GM18867 (cell line): ENCODE data around the gene LYRM1.
A peak's percentile ranks its signal among the peaks of the same experiment; 100 is the strongest.
"Not testable (repeated sequence)": the region's sequence is repeated elsewhere in the genome, so short reads cannot be mapped to it uniquely, and the experiment has no call there.

Experiments used
- ATAC-seq: cut with Tn5 transposase; IDR thresholded peaks from one replicate; pipeline ENCODE4 v1.9.1; 2021; ENCODE audit warnings: mild to moderate bottlenecking, moderate library complexity; ENCODE audit not compliant: unreplicated experiment

Gene LYRM1

GRCh38 chr16:20900299-20901067 is at the start of gene LYRM1, which contains the start of gene DCUN1D3:
LYRM1 (plus strand) TSS chr16:20900771; CDS start chr16:20915556, 14,785 bp downstream.
DCUN1D3 (minus strand) TSS chr16:20900358; CDS start chr16:20862538, 37,820 bp downstream.
- ATAC-seq, result peak; percentile 74

GRCh38 chr16:20850981-20851380 is 49.6 kb upstream of the LYRM1 start:
- no peak for ATAC-seq

DNA sequence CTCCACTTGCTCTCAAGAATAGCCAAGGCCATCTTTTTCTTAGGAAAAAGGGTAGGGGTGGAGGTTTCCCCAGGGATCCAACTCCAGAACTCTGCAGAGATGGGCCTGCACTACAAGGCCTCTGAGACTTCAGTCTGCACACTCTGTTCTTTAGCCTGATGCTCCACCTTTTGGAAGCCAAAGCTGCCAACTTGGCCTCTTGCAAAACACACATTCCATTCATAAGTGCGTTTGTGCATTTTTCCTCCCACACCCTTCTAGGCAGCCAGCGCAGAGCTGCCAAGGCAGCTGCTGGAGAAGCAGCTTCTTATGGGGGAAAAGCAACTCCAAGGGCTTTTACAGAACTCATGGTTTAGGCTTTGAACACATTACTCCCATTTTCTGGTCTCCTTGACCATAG is 49.0 kb upstream of the LYRM1 start:
- ATAC-seq, result no peak

- ATAC-seq, result no peak
Measured at GRCh38 chr16:20853143-20853542, 47.4 kb upstream of the LYRM1 start.

DNA sequence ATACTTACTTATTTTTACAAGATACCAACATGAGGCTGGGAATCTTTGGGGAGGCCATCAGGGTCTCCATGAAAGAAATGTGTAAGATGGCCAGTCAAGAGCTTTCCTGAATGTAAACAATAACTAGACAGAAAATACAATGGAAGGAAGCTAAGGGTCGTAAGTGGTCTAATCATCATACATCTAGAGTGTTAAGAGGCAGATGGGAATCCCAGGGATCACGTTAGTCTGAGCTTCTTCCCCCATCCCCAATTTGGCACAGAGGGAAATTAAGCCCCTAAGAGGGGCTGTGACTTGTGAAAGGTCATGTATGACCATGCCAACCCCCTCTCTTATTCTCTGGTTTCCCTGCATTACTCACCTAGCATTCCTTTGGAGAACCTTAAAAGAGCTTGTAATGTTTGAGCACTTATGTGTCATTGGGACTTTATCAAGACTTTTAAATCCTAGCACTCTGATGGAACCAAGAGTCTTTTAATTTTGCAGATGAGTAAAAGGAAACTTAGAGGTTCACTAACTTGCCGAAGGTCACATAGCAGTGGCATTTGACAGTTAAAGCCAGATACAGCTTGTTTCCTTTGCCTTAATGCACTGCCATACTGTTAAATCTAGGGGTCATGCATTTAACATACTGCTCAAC is 46.5 kb upstream of the LYRM1 start:
- ATAC-seq, result no peak

GRCh38 chr16:20854963-20855362 is 45.6 kb upstream of the LYRM1 start:
- no peak for ATAC-seq

DNA sequence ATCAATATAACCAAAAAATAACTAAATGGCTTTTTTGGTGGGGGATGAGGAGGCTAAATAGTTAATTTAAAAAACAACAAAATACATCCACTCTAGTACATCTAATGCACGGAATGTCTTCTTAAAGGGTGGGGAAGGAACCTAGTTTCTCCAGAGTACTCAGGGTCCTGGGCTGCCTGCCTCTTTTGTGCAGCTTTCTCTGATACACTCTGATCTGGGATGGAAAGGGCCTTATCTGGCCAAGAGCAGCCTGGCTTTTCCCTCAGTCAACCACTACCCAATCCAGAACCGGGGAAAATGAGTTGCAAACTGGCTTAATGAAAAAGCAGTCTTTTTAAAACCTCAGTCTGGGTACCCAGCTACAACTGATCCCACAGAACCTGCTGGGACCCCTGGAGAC is 43.3 kb upstream of the LYRM1 start:
- ATAC-seq, result no peak

DNA sequence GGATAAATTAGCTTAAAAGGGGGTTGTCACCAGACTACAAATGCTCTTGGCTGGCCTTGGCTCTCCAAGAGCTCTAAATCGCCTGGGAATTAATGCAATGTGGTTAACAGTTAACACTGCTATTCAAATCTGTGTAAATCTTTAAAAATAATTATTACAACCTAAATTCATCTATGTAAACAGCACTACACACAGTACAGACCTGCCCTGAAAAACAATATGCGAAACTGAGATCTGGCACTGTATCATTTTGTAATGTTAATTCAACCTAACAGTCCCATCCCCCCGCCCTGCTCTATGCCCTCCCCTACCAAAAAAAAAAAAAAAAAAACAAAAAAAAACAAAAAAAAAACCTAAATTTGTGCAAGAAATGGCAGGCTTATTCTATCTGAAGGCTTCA is 41.3 kb upstream of the LYRM1 start:
- ATAC-seq, result no peak

DNA sequence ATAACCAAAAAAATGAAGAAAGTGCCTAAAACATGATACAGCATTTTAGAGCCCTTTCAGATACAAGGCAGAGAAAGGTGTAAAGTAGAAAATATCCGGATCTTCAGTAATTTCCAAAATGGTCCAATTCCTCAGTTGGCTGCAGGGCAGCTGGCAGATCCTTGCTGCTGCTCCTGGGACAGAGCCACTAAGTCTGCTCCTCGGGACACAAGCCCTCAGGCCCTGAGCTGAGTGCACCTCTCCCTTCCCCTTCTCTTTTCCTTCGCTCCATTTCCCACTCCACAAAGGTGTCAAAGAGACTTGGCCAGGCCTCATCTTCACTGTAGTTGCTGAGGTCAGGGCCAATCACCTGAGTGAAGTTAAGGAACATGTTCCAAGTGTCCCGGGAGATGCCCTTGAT is 40.9 kb upstream of the LYRM1 start:
- no peak for ATAC-seq

DNA sequence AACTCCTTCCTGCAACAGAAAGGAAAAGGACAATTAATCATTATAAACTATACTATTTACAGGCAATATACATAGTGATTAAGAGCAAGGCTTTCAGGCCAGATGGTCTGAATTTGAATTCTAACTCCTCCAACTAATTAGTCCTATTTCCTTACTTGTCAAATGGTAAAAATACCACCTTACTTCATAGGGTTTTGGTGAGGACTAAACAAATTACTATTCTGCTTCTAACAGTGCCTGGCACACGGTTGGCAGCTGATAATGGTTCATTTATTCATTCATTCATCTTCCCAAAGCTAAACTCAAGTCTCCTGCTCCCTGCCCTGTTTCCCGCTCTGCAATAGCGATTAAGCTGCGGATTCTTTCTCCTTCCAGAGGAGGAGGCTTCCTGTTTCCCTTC is 40.2 kb upstream of the LYRM1 start:
- no peak for ATAC-seq

- not testable (repeated sequence) for ATAC-seq
Measured at GRCh38 chr16:20860995-20861394, 39.6 kb upstream of the LYRM1 start.

GRCh38 chr16:20862162-20862960 is 38.2 kb upstream of the LYRM1 start:
- no peak for ATAC-seq

DNA sequence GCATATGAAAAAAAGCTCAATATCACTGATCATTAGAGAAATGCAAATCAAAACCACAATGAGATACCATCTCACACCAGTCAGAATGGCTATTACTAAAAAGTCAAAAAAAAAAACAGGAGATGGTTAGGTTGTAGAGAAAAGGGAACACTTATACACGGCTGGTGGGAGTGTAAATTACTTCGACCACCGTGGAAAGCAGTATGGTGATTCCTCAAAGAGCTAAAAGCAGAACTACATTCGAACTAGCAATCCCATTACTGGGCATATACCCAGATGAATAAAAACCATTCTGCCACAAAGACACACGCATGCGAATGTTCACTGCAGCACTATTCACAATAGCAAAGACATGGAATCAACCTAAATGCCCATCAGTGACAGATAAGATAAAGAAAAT is 36.2 kb upstream of the LYRM1 start:
- not testable (repeated sequence) for ATAC-seq

DNA sequence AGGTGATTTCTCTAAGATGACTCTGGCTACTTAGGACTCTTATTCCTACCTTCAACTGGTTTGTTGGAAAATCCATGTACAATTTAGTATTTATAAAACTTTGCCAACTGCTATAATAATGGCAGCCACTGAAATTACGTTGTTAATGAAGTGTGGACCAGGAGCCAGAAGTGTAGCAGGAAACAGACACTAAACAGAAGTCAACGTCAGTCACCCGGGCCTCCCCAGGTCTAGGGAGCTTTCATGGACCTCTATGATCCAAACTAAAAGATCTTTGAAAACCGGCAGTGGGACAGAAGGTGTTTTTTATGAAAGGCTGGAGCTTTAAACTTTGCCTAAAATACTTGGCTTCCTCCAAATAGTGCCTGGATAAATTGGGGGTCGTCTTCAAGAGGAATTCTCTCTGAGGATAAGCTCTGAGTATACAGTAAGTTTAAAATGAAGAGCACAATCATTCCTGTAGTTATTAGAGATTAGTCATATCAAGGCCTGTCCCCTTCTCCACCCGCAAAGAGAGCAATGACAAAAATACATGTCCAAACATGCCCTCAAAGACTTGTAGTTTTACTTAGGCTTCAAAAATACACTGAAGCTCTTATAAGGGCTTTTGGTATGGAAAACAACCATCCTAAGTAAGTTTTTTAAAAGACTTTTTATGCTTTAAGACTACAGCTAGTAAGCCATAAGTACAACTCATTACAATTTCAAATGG is 35.0 kb upstream of the LYRM1 start:
- peak; percentile 61 for ATAC-seq

- ATAC-seq, result peak; percentile 17
Measured at GRCh38 chr16:20866145-20866772, 34.3 kb upstream of the LYRM1 start.

- no peak for ATAC-seq
Measured at GRCh38 chr16:20866801-20867200, 33.8 kb upstream of the LYRM1 start.

DNA sequence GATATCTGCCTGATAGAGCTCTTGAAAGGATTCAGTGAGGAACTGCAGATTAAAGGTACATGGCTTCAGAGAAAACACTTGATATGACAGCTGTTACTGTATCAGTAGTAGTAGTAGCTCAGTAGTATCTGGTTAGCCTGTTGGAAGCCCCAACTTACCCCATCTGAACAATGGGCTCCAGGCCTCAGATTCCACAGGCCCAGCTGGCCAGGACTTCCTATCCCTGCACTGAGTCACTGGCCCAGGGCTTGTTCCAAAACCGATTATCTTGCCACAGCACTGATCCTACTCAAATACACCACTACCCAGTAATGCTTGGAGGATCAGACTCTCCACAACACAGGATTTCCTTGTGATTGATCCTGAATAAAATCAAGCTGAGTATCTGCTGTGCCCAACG is 33.0 kb upstream of the LYRM1 start:
- no peak for ATAC-seq

DNA sequence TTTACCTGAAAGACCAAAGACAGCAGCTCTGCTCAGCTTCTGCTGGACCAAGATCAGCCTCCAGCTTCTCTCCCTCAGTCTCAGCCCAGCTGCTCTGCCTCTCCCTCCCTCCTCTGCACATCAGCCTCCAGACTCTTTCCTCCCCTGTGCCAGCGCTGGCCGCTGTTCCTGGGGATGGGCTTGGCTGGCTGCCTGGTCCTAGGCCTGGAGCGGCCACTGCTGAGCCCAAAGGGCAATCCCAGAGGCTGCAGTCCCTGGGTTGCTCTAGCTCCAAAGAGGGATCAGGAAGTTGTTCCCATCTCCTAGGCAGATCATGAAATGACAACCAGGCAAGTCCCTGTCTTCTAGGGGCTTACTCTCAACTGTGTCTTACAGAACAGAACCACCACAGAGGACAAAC is 31.7 kb upstream of the LYRM1 start:
- ATAC-seq, result no peak

GRCh38 chr16:20870122-20870820 is 30.3 kb upstream of the LYRM1 start:
- no peak for ATAC-seq

DNA sequence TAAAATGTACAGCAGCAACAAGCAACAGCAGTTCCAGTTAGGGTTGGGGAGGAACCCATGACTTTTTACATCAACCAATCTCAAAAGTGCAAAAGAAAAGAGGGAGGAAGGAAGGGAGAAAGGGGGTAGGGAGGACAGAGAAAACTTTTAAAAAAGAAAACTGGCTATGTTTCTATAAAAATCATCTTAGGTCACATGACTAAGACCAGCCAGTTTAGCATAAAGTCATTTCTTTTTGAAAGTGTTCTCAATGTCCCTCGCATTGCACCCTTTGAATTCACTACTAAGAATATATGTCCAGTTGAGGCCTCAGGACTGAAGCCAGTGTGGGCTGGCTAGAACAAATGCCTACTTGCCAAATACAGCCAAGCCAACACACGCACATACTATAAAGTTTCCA is 29.3 kb upstream of the LYRM1 start:
- ATAC-seq, result no peak
